Eye (tissue), 1 donor: ENCODE measurements around the gene LALBA.
"Not testable (repeated sequence)": the region's sequence is repeated elsewhere in the genome, so short reads cannot be mapped to it uniquely, and the experiment has no call there.

Source experiments
- DNase-seq: peaks from one replicate; pipeline ENCODE4 v3.0.0-alpha.2; 2015

Gene LALBA

GRCh38 chr12:48569946-48570345 lies at the start of gene LALBA:
LALBA (minus strand) TSS chr12:48570046; CDS start chr12:48570020, 26 bp downstream.
- DNase-seq = no peak

- peak; percentile 91 for DNase-seq
Observed at GRCh38 chr12:48618541-48618940, 48.7 kb upstream of the LALBA start.

- no peak for DNase-seq
Observed at GRCh38 chr12:48615681-48616080, 45.8 kb upstream of the LALBA start.

GRCh38 chr12:48613321-48613720 lies 43.5 kb upstream of the LALBA start:
- no peak for DNase-seq

- DNase-seq = no peak
Observed at GRCh38 chr12:48602192-48602989, 32.5 kb upstream of the LALBA start.

GRCh38 chr12:48601013-48601756 lies 31.3 kb upstream of the LALBA start:
- DNase-seq = peak; percentile 32

GRCh38 chr12:48600552-48600951 lies 30.7 kb upstream of the LALBA start:
- peak; percentile 1 for DNase-seq

GRCh38 chr12:48592591-48593086 lies 22.8 kb upstream of the LALBA start:
- DNase-seq = no peak

GRCh38 chr12:48586361-48586760 lies 16.5 kb upstream of the LALBA start:
- DNase-seq = no peak

- no peak for DNase-seq
Observed at GRCh38 chr12:48583728-48584127, 13.9 kb upstream of the LALBA start.

- no peak for DNase-seq
Observed at GRCh38 chr12:48580831-48581230, 11.0 kb upstream of the LALBA start.

- no peak for DNase-seq
Observed at GRCh38 chr12:48572326-48572725, 2.5 kb upstream of the LALBA start.

GRCh38 chr12:48567731-48568130 lies 2.1 kb downstream of the LALBA start:
- no peak for DNase-seq

- DNase-seq = no peak
Observed at GRCh38 chr12:48557919-48558318, 11.9 kb downstream of the LALBA start.

GRCh38 chr12:48556631-48557030 lies 13.2 kb downstream of the LALBA start:
- no peak for DNase-seq

- DNase-seq = not testable (repeated sequence)
Observed at GRCh38 chr12:48553666-48554343, 16.0 kb downstream of the LALBA start.

GRCh38 chr12:48551636-48552035 lies 18.2 kb downstream of the LALBA start:
- DNase-seq = not testable (repeated sequence)

GRCh38 chr12:48547012-48547411 lies 22.8 kb downstream of the LALBA start:
- DNase-seq = not testable (repeated sequence)

GRCh38 chr12:48545833-48546469 lies 23.9 kb downstream of the LALBA start:
- DNase-seq = no peak

GRCh38 chr12:48542300-48542928 lies 27.4 kb downstream of the LALBA start:
- peak; percentile 4 for DNase-seq

GRCh38 chr12:48536602-48537001 lies 33.2 kb downstream of the LALBA start:
- no peak for DNase-seq

- DNase-seq = no peak
Observed at GRCh38 chr12:48532601-48533000, 37.2 kb downstream of the LALBA start.
